Natural killer cell (primary cell): ENCODE data around the gene REELD1. TPM values are rescaled to one million over a fixed set of nuclear protein-coding genes. Genes with fewer than 3 reads are reported as not detected.

Source experiments
- ATAC-seq, 3 donors: fragments of 150-1000 bp in 2 of 3; fragments of 200-7000 bp in 1 of 3; cut with Tn5 transposase; 1 replicate in 1 of 3; 2 replicates in 2 of 3; pipeline ENCODE4 v1.10.0; 2021; ENCODE audit warnings: mild to moderate bottlenecking in 2 of 3, moderate library complexity in 2 of 3
- DNase-seq, 2 donors: peaks; one replicate each; pipeline versions ENCODE4 v3.0.0 to v3.0.0-alpha.2; 2013 to 2021; ENCODE audit warnings: mixed read lengths in 1 of 2
- H3K27ac ChIP-seq: one replicate; pipeline ENCODE4 v1.5.1; 2013; ENCODE audit warnings: mild to moderate bottlenecking, low read length
- H3K27me3 ChIP-seq: one replicate; pipeline ENCODE4 v1.6.1; 2013; ENCODE audit warnings: low read length; ENCODE audit not compliant: control insufficient read depth, insufficient read depth
- H3K36me3 ChIP-seq: one replicate; pipeline ENCODE4 v1.6.1; 2013; ENCODE audit warnings: low read length; ENCODE audit not compliant: control insufficient read depth, insufficient read depth
- H3K4me1 ChIP-seq: one replicate; pipeline ENCODE4 v1.6.1; 2013; ENCODE audit warnings: low read length; ENCODE audit not compliant: control insufficient read depth, insufficient read depth
- H3K4me3 ChIP-seq: one replicate; pipeline ENCODE4 v1.5.1; 2013; ENCODE audit warnings: low read length
- H3K9me3 ChIP-seq: one replicate; pipeline ENCODE4 v1.6.1; 2013; ENCODE audit warnings: low read length; ENCODE audit not compliant: control insufficient read depth, insufficient read depth
- H3K27ac Mint-ChIP-seq, 2 donors: one replicate each; pipeline ENCODE4 v1.8.0; 2022; ENCODE audit warnings: mild to moderate bottlenecking in 2 of 2, mixed read lengths in 2 of 2, moderate library complexity in 1 of 2
- H3K27me3 Mint-ChIP-seq, 2 donors: one replicate each; pipeline ENCODE4 v1.8.0; 2022; ENCODE audit warnings: low read depth in 2 of 2, mixed read lengths in 2 of 2
- H3K36me3 Mint-ChIP-seq: one replicate; pipeline ENCODE4 v1.8.0; 2022; ENCODE audit warnings: mixed read lengths
- H3K4me1 Mint-ChIP-seq, 2 donors: one replicate each; pipeline ENCODE4 v1.8.0; 2022; ENCODE audit warnings: mixed read lengths in 2 of 2
- H3K4me3 Mint-ChIP-seq: one replicate; pipeline ENCODE4 v1.8.0; 2022; ENCODE audit warnings: mild to moderate bottlenecking, moderate library complexity, mixed read lengths
- H3K9me3 Mint-ChIP-seq, 2 donors: one replicate each; pipeline ENCODE4 v1.8.0; 2022; ENCODE audit warnings: mixed read lengths in 2 of 2
- WGBS: methylation state at CpG from one replicate; pipeline ENCODE4 v1.1.7; 2013; ENCODE audit warnings: missing lambda C conversion rate; ENCODE audit not compliant: insufficient coverage; 5-methylcytosine and 5-hydroxymethylcytosine counted together
- intact Hi-C: fragments of 100-400 bp; cut with micrococcal nuclease; formaldehyde crosslinking; loops from one replicate; pipeline ENCODE4 v1.14.2; 2022
- total RNA-seq, 4 donors: library from RNA; stranded (reverse); fragments of 120-200 nt in 1 of 4; gene quantifications; one replicate each; pipeline versions ENCODE4 v1.2.3 to v1.2.4, GENCODE V29; 2013 to 2022
- TF ChIP-seq, protein P1 (sequence below): fragments of 200-600 bp; IDR thresholded peaks from one replicate; pipeline ENCODE4 v1.8.0; 2022; ENCODE audit warnings: antibody characterized with exemption

The REELD1 gene
- total RNA-seq, 3 donors from 2014 or later (not counting 1 experiment from before 2014, with no cell fraction given), result 0.72 to 2.2 (median 1.1) TPM

DNA sequence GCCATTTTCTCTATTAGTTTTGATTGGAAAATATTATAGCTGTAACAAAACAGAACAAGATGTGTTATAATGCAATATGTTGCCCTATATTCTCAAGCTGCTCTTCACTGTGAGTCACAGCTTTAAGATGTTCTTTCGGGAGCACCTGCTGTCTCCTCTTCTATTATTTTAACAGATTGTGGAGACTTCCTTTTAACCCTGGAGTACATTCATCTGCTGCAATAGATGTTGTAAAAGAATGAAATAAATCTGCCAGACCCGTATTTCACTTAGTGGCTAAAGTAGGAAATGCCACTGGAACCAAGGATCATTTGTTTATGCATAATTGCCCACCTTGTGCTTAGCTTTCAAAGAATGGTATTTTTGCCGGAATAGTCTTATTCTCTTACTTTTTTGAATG is 27.7 kb upstream of the REELD1 start:
- no peak overlapping the region for H3K27ac ChIP-seq
- H3K9me3 ChIP-seq, result no peaks in the 10 kb centered on the region
- Mint-ChIP-seq H3K9me3 (no peaks in the 10 kb centered on the region), H3K36me3 (peaks cover 15% of the 10 kb centered on the region), H3K27me3 (no peaks in the 10 kb centered on the region), H3K4me3 (no peak overlapping the region), H3K27ac (no peak overlapping the region), H3K4me1 (peaks cover 13 to 20% of the 10 kb centered on the region in 2 donors)
- intact Hi-C loops, result no loop called here
- TF ChIP-seq, protein P1, sequence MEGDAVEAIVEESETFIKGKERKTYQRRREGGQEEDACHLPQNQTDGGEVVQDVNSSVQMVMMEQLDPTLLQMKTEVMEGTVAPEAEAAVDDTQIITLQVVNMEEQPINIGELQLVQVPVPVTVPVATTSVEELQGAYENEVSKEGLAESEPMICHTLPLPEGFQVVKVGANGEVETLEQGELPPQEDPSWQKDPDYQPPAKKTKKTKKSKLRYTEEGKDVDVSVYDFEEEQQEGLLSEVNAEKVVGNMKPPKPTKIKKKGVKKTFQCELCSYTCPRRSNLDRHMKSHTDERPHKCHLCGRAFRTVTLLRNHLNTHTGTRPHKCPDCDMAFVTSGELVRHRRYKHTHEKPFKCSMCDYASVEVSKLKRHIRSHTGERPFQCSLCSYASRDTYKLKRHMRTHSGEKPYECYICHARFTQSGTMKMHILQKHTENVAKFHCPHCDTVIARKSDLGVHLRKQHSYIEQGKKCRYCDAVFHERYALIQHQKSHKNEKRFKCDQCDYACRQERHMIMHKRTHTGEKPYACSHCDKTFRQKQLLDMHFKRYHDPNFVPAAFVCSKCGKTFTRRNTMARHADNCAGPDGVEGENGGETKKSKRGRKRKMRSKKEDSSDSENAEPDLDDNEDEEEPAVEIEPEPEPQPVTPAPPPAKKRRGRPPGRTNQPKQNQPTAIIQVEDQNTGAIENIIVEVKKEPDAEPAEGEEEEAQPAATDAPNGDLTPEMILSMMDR, result no peak
- WGBS, result 97% methylated on average over 3 of the region's 3 CpGs
- DNase-seq, result no peak
- no peak for ATAC-seq
- peaks cover 73% of the 10 kb centered on the region for H3K36me3 ChIP-seq
- H3K4me1 ChIP-seq, result no peaks in the 10 kb centered on the region
- H3K27me3 ChIP-seq, result no peaks in the 10 kb centered on the region
- no peak overlapping the region for H3K4me3 ChIP-seq

DNA sequence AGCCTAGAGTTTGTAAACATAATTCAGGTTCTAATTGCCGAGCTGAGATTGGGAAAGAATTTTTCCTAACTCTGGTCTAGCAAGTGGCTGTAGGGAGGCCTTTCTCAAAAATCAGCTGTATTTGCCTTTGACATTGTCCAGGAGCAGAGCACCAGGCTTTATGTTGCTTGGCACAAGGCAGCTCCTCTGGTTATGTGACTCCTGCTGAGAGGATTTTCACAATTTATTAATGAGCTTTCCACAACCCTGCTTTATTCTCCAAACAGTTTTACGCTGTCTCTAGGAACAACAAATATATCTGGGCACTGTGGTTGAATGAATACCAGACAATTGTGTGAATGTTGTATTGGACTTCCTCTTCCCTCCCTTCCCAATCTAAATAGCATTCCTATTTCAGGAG is 23.9 kb upstream of the REELD1 start:
- ATAC-seq (no peak), DNase-seq (no peak)
- Histone ChIP-seq H3K27ac (no peak overlapping the region), H3K9me3 (no peaks in the 10 kb centered on the region), H3K4me1 (no peaks in the 10 kb centered on the region), H3K27me3 (no peaks in the 10 kb centered on the region), H3K36me3 (peaks cover 51% of the 10 kb centered on the region), H3K4me3 (no peak overlapping the region)
- H3K27me3 Mint-ChIP-seq, result no peaks in the 10 kb centered on the region
- H3K4me3 Mint-ChIP-seq, result no peak overlapping the region
- H3K36me3 Mint-ChIP-seq, result peaks cover 15% of the 10 kb centered on the region
- H3K4me1 Mint-ChIP-seq, result no peaks in the 10 kb centered on the region
- intact Hi-C loops, result no loop called here
- no peaks in the 10 kb centered on the region for H3K9me3 Mint-ChIP-seq
- 100% methylated on average over 1 of the region's 2 CpGs for WGBS
- H3K27ac Mint-ChIP-seq, result no peak overlapping the region
- TF ChIP-seq, protein P1, result no peak

DNA sequence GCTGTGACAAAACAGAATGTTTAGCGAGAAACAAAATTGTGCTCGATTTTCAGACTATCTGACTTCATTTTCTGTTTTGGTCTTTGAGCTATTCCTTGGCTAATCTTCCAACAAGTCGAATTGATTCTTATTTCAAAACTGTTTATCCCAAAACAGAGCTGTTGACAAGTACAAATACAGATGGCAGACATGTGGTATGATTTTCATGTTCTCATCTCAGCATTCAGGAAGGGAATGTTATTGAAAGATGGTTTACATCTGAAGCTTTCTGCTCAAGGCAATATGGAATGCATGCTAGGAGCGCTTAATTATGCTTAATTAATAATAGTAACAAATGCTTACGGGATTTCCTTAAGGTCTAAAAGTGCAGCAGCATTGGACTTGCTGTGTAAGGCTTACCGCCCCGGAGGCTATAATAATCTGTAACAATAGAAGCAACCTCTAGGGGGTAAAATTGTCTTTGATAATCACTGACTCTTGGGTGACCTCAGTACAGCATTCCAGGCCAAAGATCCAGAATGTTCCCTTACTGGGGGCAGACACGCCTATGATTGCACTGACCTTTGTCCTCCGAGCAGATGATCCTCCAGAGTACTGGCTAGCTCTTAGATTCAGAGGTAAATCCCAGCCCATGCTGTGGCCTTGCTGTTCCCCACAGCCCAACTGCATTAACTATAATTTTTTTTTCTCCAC is 22.4 kb upstream of the REELD1 start:
- Histone ChIP-seq H3K9me3 (no peaks in the 10 kb centered on the region), H3K36me3 (peaks cover 40% of the 10 kb centered on the region), H3K4me3 (no peak overlapping the region), H3K27me3 (no peaks in the 10 kb centered on the region), H3K27ac (no peak overlapping the region), H3K4me1 (no peaks in the 10 kb centered on the region)
- Mint-ChIP-seq H3K27ac (no peak overlapping the region), H3K4me3 (no peak overlapping the region), H3K9me3 (no peaks in the 10 kb centered on the region), H3K27me3 (no peaks in the 10 kb centered on the region), H3K4me1 (no peaks in the 10 kb centered on the region), H3K36me3 (peaks cover 15% of the 10 kb centered on the region)
- TF ChIP-seq, protein P1, result no peak
- ATAC-seq (no peak), DNase-seq (no peak)
- intact Hi-C loops, result no loop called here
- WGBS, result 95% methylated on average over 9 of the region's 9 CpGs

DNA sequence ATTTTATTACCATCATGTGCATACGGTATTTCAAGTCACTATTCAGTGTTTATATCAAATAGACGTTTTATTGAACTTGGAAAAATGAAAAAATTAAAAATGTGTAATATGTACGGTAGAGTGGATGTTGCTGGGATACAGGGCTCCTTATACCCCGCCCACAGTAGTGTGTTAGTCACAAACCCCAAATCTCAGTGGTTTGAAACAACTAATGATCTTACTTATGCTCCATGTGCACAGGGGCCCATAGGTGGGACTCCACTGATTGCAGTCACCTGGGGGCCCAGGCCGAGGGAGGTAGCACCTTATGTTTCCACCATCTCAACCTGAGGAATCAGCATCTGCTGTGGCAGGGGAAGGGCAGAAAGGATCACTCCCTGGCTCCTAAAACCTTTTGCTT is 20.7 kb upstream of the REELD1 start:
- intact Hi-C loops, result no loop called here
- Mint-ChIP-seq H3K4me3 (no peak overlapping the region), H3K9me3 (no peaks in the 10 kb centered on the region), H3K27ac (no peak overlapping the region), H3K4me1 (no peaks in the 10 kb centered on the region), H3K36me3 (peaks cover 15% of the 10 kb centered on the region), H3K27me3 (no peaks in the 10 kb centered on the region)
- no peaks in the 10 kb centered on the region for H3K4me1 ChIP-seq
- DNase-seq (no peak), ATAC-seq (no peak)
- TF ChIP-seq, protein P1, result no peak
- no peaks in the 10 kb centered on the region for H3K9me3 ChIP-seq
- WGBS, result 100% methylated on average over 4 of the region's 5 CpGs
- no peaks in the 10 kb centered on the region for H3K27me3 ChIP-seq
- H3K36me3 ChIP-seq, result peaks cover 24% of the 10 kb centered on the region
- no peak overlapping the region for H3K4me3 ChIP-seq
- H3K27ac ChIP-seq, result no peak overlapping the region
